Skin of body (tissue), 2 donors: ENCODE results near the gene QPRT. TPM values are rescaled to one million over a fixed set of nuclear protein-coding genes. Genes with fewer than 3 reads are reported as not detected.
"Not testable (repeated sequence)": the region's sequence is repeated elsewhere in the genome, so short reads cannot be mapped to it uniquely, and the experiment has no call there.

Experiments
- DNase-seq: peaks from one replicate; lab custom pipeline; 2025; lab: John Stamatoyannopoulos, UW
- total RNA-seq: library from RNA; depleted of rRNA; stranded (reverse); fragments of >200 nt; gene quantifications from one replicate; pipeline ENCODE4 v1.2.3, GENCODE V29; 2014

QPRT gene
- total RNA-seq = 16.1 TPM

DNA sequence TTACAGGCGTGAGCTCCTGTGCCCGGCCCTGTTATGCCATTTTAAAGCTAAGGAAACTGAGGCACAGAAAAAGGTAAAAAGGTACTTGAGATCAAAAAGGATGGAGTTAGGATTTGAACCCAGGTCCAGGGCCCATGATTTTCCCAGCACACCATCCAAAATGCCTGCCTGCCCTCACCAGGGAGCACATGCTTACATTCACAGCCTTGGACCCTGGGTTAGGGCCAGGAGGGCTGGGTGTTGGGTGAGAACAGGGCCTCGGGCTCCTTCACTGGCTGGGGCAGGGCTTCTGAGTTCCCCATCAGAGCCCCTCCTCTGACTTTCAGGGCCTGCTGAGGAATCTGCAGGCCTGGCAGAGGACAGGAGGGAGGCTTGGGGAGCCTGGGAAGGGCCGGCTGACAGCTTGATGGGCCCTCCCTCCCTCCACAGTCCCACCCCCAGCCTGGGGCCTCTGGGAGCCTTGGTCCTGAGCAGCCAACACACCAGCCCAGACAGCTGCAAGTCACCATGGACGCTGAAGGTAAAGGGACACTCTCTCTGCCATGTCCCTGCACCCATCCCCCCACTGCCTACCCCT, at the start of gene QPRT:
QPRT (plus strand) TSS at position 490 of the 577 bp plus-strand sequence; CDS start at position 508, 18 bp downstream.
- DNase-seq = peak; percentile 46

GRCh38 chr16:29629318-29629717, 49.7 kb upstream of the QPRT start:
- DNase-seq = not testable (repeated sequence)

DNA sequence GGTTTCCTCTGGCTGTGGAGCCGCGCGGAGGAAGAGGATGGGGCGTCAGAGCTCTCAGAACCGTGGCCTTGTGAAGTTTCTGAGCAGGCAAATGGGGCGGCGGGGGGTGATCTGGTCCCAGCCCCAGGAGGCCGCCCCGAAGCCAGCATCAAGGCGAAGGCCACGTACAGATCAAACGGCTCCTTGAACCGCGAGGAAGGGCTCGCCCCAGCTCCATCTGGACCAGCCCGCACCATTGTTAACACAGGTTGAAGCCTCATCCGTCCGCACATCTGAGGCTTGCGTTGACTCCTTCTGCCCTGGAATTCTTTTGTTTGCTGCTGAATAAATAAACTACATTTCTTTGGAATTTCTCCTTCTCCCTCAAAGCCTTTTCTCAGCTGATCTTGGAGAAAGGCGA, 47.3 kb upstream of the QPRT start:
- not testable (repeated sequence) for DNase-seq

DNA sequence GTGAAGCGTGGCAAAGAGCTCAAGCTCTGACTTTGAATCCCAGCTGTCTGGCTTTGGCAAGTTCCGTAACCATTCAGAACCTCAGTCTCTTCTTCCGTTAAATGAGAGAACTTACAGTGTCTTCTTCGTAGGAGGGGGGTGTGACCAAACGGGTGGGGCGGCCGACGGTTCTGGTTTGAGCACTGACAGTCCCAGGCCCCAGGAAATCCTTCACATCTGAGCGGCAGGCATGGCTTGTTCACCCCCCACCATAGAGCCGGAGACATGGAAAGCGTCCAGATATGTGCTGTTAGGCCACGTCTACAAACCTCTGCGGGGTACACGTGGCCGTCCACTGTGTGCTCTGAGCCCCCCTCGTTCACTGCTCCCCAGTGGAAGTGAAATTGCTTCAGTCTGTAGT, 43.1 kb upstream of the QPRT start:
- not testable (repeated sequence) for DNase-seq

DNA sequence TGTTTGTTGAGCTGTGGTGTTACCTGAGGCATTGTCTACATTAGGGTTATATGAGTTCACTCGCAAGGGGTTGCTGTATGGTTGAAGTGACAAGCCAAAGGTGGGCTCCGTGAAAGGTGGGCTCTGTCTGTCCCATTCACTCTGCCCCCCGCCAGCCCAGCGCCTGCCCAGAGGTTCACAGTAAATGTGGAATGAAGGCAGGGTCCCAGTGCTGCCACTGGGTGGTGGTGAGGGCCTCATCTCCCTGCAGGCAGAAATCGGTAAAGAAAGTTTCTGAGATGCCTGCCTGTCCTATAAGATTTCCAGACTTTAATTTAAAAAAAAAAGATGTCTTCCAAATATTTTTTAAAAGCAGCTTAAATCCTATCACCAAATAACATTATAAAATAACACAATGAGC, 42.6 kb upstream of the QPRT start:
- not testable (repeated sequence) for DNase-seq

DNA sequence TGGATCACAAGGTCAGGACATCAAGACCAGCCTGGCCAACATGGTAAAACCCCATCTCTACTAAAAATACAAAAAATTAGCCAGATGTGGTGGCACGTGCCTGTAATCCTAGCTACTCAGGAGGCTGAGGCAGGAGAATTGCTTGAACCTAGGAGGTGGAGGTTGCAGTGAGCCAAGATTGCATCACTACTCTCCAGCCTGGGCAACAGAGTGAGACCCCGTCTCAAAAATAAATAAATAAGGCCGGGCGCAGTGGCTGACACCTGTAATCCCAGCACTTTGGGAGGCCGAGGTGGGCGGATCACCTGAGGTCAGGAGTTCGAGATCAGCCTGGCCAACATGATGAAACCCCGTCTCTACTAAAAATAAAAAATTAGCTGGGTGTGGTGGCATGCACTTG, 40.2 kb upstream of the QPRT start:
- not testable (repeated sequence) for DNase-seq

DNA sequence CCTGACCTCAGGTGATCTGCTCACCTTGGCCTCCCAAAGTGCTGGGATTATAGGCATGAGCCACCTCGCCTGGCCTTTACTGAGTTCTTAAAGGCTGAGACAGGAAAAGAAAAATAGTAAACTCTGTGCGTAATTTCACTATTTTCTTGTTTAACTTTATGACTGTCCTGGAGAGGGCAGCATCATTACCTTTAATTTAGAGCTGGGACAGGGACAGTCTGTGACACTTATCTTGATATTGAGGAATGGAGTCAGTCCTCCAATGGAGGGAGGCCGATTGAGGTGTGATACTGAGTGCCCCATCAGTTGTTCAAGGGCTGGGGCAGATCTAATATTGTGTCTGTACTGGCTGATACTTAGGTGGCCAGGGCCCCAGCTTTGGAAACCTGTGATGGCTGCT, 37.4 kb upstream of the QPRT start:
- DNase-seq = no peak

- no peak for DNase-seq
These were observed 35.4 kb upstream of the QPRT start for GRCh38 chr16:29643596-29643995.

GRCh38 chr16:29644338-29644857, 34.6 kb upstream of the QPRT start:
- no peak for DNase-seq

- no peak for DNase-seq
These were observed 33.8 kb upstream of the QPRT start for GRCh38 chr16:29644973-29645693.

- no peak for DNase-seq
These were observed 33.2 kb upstream of the QPRT start for GRCh38 chr16:29645694-29646187.

DNA sequence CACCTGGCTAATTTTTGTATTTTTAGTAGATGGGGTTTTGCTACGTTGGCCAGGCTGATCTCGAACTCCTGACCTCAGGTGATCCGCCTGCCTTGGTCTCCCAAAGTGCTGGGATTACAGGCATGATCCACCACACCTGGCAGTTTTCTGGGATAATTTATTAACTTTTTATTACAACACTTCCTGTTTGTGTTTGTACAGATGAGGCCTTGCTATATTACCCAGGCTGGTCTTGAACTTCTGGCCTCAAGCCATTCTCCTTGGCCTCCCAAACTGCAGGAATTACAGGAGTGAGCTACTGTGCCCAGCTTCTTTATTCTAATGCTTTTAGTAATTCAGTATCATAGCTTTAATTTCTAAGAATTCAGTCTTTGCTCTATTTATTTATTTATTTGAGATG, 32.0 kb upstream of the QPRT start:
- no peak for DNase-seq

GRCh38 chr16:29649588-29650494, 29.1 kb upstream of the QPRT start:
- DNase-seq = no peak

GRCh38 chr16:29650771-29651170, 28.2 kb upstream of the QPRT start:
- DNase-seq = no peak

DNA sequence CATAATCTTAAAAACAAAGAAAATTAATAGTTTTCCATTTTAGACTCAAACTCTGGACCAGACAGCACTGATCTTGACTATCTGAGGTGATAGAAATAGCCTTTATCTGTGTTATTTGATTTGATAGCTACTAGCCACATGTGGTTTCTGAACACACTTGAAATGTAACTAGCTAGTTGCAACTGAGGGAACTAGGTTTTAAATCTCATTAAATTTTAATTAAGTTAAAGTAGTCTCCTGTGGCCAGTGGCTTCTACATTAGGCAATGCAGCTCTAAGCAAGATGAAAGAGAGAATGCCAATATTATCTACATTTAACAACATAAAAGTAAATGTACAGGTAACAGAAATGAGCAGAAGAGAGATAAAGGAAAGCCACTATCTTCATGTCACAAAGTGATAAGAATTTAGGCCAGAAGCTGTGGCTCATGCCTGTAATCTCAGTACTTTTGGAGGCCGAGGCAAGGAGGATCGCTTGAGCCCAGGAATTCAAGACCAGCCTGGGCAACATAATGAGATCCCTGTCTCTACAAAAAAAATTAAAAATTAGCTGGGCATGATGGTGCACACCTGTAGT, 27.1 kb upstream of the QPRT start:
- no peak for DNase-seq

GRCh38 chr16:29653471-29653870, 25.5 kb upstream of the QPRT start:
- no peak for DNase-seq

DNA sequence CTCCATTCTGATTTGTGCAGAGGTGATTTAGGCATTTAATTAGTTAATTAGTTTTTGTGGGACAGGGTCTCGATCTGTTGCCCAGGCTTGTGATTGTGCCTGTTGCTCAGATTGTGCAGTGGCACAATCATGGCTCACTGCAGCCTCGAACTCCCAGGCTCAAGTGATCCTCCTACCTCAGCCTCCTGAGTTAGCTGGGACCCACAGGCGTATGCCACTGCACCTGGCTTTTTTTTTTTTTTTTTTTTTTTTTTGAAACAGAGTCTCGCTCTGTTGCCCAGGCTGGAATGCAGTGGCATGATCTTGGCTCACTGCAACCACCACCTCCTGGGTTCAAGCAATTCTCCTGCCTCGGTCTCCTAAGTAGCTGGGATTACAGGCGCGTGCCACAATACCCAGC, 25.1 kb upstream of the QPRT start:
- DNase-seq = not testable (repeated sequence)

DNA sequence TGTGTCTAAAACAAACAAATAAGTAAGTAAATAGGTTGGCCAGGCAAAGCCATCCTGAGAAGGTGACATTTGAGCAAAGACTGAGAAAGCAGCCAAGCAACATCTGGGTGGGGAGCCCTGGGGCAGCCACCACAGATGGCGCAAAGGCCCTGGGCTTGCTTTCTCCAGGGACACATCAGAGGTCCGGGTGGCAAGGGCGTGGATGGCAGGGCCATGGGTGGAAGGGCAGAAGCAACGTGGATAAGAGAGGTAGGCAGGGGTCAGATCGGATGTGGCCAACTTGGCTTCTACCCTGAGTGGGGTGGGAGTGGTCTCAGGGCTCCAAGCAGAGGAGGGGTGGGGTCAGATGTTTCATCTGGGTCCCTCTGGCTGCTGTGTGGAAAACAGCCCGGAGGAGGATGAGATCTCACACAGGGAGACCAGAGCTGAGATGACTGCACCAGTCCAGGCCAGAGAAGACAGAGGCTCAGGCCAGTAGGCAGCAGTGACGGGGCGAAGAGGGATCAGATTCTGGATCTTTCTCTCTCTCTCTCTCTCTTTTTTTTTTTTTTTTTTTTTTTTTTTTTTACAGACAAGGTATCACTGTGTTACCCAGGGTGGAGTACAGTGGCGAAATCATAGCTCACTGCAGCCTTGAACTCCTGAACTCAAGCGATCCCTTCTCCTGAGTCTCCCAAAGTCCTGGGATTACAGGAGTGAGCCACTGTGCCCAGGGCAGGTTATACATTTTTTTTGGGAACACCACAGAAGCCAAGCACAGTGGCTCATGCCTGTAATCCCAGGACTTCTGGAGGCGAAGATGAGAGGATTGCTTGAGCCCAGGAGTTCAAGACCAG, 22.1 kb upstream of the QPRT start:
- no peak for DNase-seq

DNA sequence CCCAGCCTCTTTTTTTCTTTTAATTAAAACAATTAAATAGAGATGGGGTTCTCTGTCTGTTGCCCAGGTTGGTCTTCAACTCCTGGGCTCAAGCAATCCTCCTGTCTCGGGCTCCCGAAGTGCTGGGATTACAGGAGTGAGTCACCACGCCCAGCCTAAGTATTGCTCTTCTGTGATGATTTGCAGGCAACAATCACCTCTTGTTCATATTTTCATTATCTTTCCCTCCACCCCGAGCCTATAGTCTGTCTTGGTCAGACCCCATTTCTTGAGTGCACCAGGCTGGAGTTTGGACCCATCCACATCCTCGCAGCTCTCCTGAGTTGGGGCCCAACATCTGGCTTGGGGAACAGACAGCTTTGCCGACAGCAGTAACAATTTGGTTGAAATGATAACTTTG, 20.3 kb upstream of the QPRT start:
- DNase-seq = no peak

DNA sequence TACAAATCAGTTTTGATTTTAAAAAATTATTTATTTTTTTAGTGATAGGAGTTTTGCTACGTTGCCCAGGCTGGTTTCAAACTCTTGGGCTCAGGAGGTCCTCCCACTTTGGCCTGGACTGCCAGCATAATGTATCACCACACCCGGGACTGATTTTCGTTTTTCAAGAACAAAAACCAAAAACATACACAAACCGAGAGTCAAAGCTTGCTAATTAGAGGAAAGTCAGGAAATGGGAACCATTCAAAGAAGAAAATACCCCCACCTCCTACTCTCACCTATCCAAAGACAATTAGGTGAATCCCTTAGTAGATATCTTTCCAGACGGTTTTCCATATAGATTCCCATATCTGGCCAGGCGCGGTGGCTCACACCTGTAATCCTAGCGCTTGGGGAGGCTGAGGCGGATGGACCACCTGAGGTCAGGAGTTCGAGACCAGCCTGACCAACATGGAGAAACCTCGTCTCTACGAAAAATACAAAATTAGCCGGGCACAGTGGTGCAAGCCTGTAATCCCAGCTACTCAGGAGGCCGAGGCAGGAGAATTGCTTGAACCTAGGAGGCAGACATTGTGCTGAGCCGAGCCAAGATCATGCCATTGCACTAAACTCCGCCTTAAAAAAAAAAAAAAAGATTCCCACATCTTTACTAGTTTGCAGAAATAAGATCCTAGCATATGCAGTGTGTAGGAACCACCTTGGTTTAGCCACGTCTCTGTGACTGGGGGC, 16.8 kb upstream of the QPRT start:
- DNase-seq = no peak
